ENCODE measurements around the gene STOM. TPM values are rescaled to one million over a fixed set of nuclear protein-coding genes. Genes with fewer than 3 reads are reported as not detected.
"Not testable (repeated sequence)": the region's sequence is repeated elsewhere in the genome, so short reads cannot be mapped to it uniquely, and the experiment has no call there.

Gene STOM
- total RNA-seq: 194 TPM
- long read RNA-seq, transcript STOM-201 (7 exons, 3,010 nt): major isoform, 149 of 163 reads
- long read RNA-seq, partial matches to known transcripts: 4 of 163 reads
- long read RNA-seq, other reads (novel, unspliced or antisense): 10 of 163 reads

GRCh38 chr9:121369595-121370265 lies at the start of gene STOM:
Gene STOM (minus strand): TSS chr9:121370250. CDS start chr9:121370187, 63 bp downstream.
- ATAC-seq (peak; percentile 70), DNase-seq (ENCODE audit: missing footprints) (peak; percentile 91)
- intact Hi-C loops (cut with DNase I): loop anchor here (1.0 to 5.0 kb wide), 3 partner anchors 15 to 87 kb away; no protein-coding TSS in a partner anchor

- DNase-seq (ENCODE audit: missing footprints): no peak
- no peak for ATAC-seq
- intact Hi-C loops (cut with DNase I): no loop called here
Observed at GRCh38 chr9:121411993-121412392, 41.9 kb upstream of the STOM start.

GRCh38 chr9:121405899-121406298 lies 35.8 kb upstream of the STOM start:
- ATAC-seq: no peak
- intact Hi-C loops (cut with DNase I): no loop called here
- no peak for DNase-seq (ENCODE audit: missing footprints)

GRCh38 chr9:121404906-121405305 lies 34.9 kb upstream of the STOM start:
- intact Hi-C loops (cut with DNase I): no loop called here

GRCh38 chr9:121399883-121400607 lies 30.0 kb upstream of the STOM start:
- intact Hi-C loops (cut with DNase I): loop anchor here (1.0 to 2.0 kb wide), 2 partner anchors 81 to 187 kb away; no protein-coding TSS in a partner anchor
- ATAC-seq (no peak), DNase-seq (ENCODE audit: missing footprints) (no peak)

More at GRCh38 chr9:121404906-121405305, 34.9 kb upstream of the STOM start:
- DNase-seq (ENCODE audit: missing footprints) (no peak), ATAC-seq (no peak)

GRCh38 chr9:121399126-121399882 lies 29.3 kb upstream of the STOM start:
- DNase-seq (ENCODE audit: missing footprints) (no peak), ATAC-seq (no peak)
- intact Hi-C loops (cut with DNase I): no loop called here

- DNase-seq (ENCODE audit: missing footprints): no peak
- intact Hi-C loops (cut with DNase I): no loop called here
- no peak for ATAC-seq
Observed at GRCh38 chr9:121398374-121398773, 28.3 kb upstream of the STOM start.

GRCh38 chr9:121397277-121397676 lies 27.2 kb upstream of the STOM start:
- ATAC-seq; intact Hi-C loops (cut with DNase I): not testable (repeated sequence)

GRCh38 chr9:121395558-121395957 lies 25.5 kb upstream of the STOM start:
- no peak for DNase-seq (ENCODE audit: missing footprints)
- intact Hi-C loops (cut with DNase I): no loop called here
- ATAC-seq: no peak

More at GRCh38 chr9:121397277-121397676, 27.2 kb upstream of the STOM start:
- not testable (repeated sequence) for DNase-seq (ENCODE audit: missing footprints)

- DNase-seq (ENCODE audit: missing footprints) (no peak), ATAC-seq (no peak)
- intact Hi-C loops (cut with DNase I): no loop called here
Observed at GRCh38 chr9:121394292-121394691, 24.2 kb upstream of the STOM start.

GRCh38 chr9:121393318-121393717 lies 23.3 kb upstream of the STOM start:
- DNase-seq (ENCODE audit: missing footprints) (no peak), ATAC-seq (no peak)
- intact Hi-C loops (cut with DNase I): no loop called here

GRCh38 chr9:121390372-121390771 lies 20.3 kb upstream of the STOM start:
- ATAC-seq (no peak), DNase-seq (ENCODE audit: missing footprints) (no peak)
- intact Hi-C loops (cut with DNase I): no loop called here

- DNase-seq (ENCODE audit: missing footprints) (no peak), ATAC-seq (no peak)
- intact Hi-C loops (cut with DNase I): no loop called here
Observed at GRCh38 chr9:121388140-121388905, 18.3 kb upstream of the STOM start.

GRCh38 chr9:121386442-121387175 lies 16.6 kb upstream of the STOM start:
- intact Hi-C loops (cut with DNase I): no loop called here
- ATAC-seq (no peak), DNase-seq (ENCODE audit: missing footprints) (no peak)

GRCh38 chr9:121383715-121384114 lies 13.7 kb upstream of the STOM start:
- DNase-seq (ENCODE audit: missing footprints) (no peak), ATAC-seq (no peak)
- intact Hi-C loops (cut with DNase I): no loop called here

GRCh38 chr9:121380846-121381245 lies 10.8 kb upstream of the STOM start:
- intact Hi-C loops (cut with DNase I): no loop called here
- DNase-seq (ENCODE audit: missing footprints) (no peak), ATAC-seq (no peak)

- intact Hi-C loops (cut with DNase I): loop anchor here (1.0 to 5.0 kb wide), 2 partner anchors 56 to 164 kb away; no protein-coding TSS in a partner anchor
- ATAC-seq (no peak), DNase-seq (ENCODE audit: missing footprints) (no peak)
Observed at GRCh38 chr9:121376214-121376830, 6.3 kb upstream of the STOM start.

Measured in Right ventricle myocardium inferior (tissue), 1 donor.